WTC11 (cell line): ENCODE data around the gene SLC9A4.

ENCODE experiments used
- ATF2 ChIP-seq: sonication (generic); formaldehyde crosslinking; IDR thresholded peaks from 2 replicates; pipeline ENCODE4 v1.8.1; 2022; ENCODE audit warnings: low read depth, missing genetic modification reagents, borderline replicate concordance
- CTCF ChIP-seq: fragments of 200-600 bp; IDR thresholded peaks from 2 replicates; pipeline ENCODE4 v1.8.0; 2022; ENCODE audit warnings: antibody characterized with exemption
- ZNF138 ChIP-seq: sonication (generic); formaldehyde crosslinking; conservative IDR thresholded peaks from 2 replicates; pipeline ENCODE4 v1.8.1; 2022; ENCODE audit warnings: mild to moderate bottlenecking, moderate library complexity, missing genetic modification reagents

- TF ChIP-seq ATF2 (CRISPR knock-in tag) (no peak), CTCF (no peak), ZNF138 (CRISPR knock-in tag) (no peak)
Measured at GRCh38 chr2:102522890-102523289, 49.9 kb downstream of the SLC9A4 start.
